SK-N-SH (cell line): ENCODE data around the gene ZNF836. TPM values are rescaled to one million over a fixed set of nuclear protein-coding genes. Genes with fewer than 3 reads are reported as not detected.

Experiments
- CTCF ChIA-PET: fragments of 300-600, 350-600 bp; formaldehyde crosslinking; extraction: SDS; loops from one replicate; lab custom pipeline; 2021; lab: Yijun Ruan, JAX
- POLR2A ChIA-PET: fragments of 350-600 bp; sonication (Branson Sonifier 250); formaldehyde crosslinking; extraction: SDS; loops from one replicate; lab custom pipeline; 2020; ENCODE audit warnings: antibody characterized with exemption, inconsistent platforms; lab: Yijun Ruan, JAX
- DNase-seq: peaks from one replicate; pipeline ENCODE4 v3.0.0; 2012
- H2AFZ ChIP-seq: fragments of 200-600 bp; sonication (generic); 2 replicates; pipeline ENCODE4 v1.8.1; 2016; ENCODE audit warnings: antibody characterized with exemption, mild to moderate bottlenecking, low read depth
- H3F3A ChIP-seq: fragments of 200-600 bp; sonication (generic); replicated peaks from 2 replicates; pipeline ENCODE3; 2016; ENCODE audit warnings: antibody characterized with exemption, mild to moderate bottlenecking; ENCODE audit not compliant: insufficient read depth
- H3K27ac ChIP-seq, 2 experiments: fragments of 200-500 bp in 1 of 2; fragments of 200-600 bp in 1 of 2; sonication (Bioruptor generic) in 1 of 2; sonication (generic), shearing (Covaris generic) in 1 of 2; 2 replicates each; pipeline versions ENCODE4 v1.5.1 to v1.6.1; 2014 to 2016; ENCODE audit warnings: low read depth in 2 of 2, inconsistent platforms in 1 of 2, low read length in 1 of 2, mild to moderate bottlenecking in 1 of 2, mixed read lengths in 1 of 2
- H3K27me3 ChIP-seq: fragments of 200-600 bp; sonication (generic), shearing (Covaris generic); 2 replicates; pipeline ENCODE4 v1.6.1; 2016; ENCODE audit warnings: mixed run types; ENCODE audit not compliant: insufficient read depth
- H3K36me3 ChIP-seq, 2 experiments: fragments of 200-500 bp in 1 of 2; fragments of 200-600 bp in 1 of 2; sonication (Bioruptor generic) in 1 of 2; sonication (generic) in 1 of 2; replicated peaks in 1 of 2; 2 replicates each; pipeline versions ENCODE3 to v1.5.1; 2014 to 2016; ENCODE audit warnings: low read length in 1 of 2, mild to moderate bottlenecking in 1 of 2; ENCODE audit not compliant: insufficient read depth in 2 of 2, control insufficient read depth in 1 of 2
- H3K4me1 ChIP-seq, 2 experiments: fragments of 200-500 bp in 1 of 2; fragments of 200-600 bp in 1 of 2; sonication (Bioruptor generic) in 1 of 2; sonication (generic), shearing (Covaris generic) in 1 of 2; 2 replicates each; pipeline versions ENCODE4 v1.5.1 to v1.6.1; 2014 to 2016; ENCODE audit warnings: low read depth in 1 of 2, low read length in 1 of 2, mixed run types in 1 of 2; ENCODE audit not compliant: insufficient read depth in 2 of 2, control insufficient read depth in 1 of 2
- H3K4me2 ChIP-seq: fragments of 200-600 bp; sonication (generic), shearing (Covaris generic); 2 replicates; pipeline ENCODE4 v1.6.1; 2017; ENCODE audit warnings: mixed run types
- H3K4me3 ChIP-seq, 2 experiments: fragments of 200-500 bp in 1 of 2; fragments of 200-600 bp in 1 of 2; sonication (Bioruptor generic) in 1 of 2; sonication (generic), shearing (Covaris generic) in 1 of 2; 2 replicates each; pipeline versions ENCODE4 v1.5.1 to v1.8.1; 2014 to 2016; ENCODE audit warnings: low read depth in 2 of 2, inconsistent platforms in 1 of 2, low read length in 1 of 2, mild to moderate bottlenecking in 1 of 2, mixed read lengths in 1 of 2, moderate library complexity in 1 of 2
- H3K79me2 ChIP-seq: fragments of 200-600 bp; sonication (generic); 2 replicates; pipeline ENCODE4 v1.8.1; 2017; ENCODE audit warnings: mild to moderate bottlenecking; ENCODE audit not compliant: insufficient read depth
- H3K9ac ChIP-seq: fragments of 200-600 bp; sonication (generic); 2 replicates; pipeline ENCODE4 v1.6.1; 2017; ENCODE audit warnings: mixed run types
- H3K9me2 ChIP-seq: fragments of 200-600 bp; sonication (generic); 2 replicates; pipeline ENCODE4 v1.6.1; 2017; ENCODE audit warnings: mixed run types
- H3K9me3 ChIP-seq: fragments of 200-600 bp; sonication (generic); 2 replicates; pipeline ENCODE4 v1.6.1; 2017; ENCODE audit warnings: mixed run types, mild to moderate bottlenecking, moderate library complexity
- H4K20me1 ChIP-seq: fragments of 200-600 bp; sonication (generic); 2 replicates; pipeline ENCODE4 v1.6.1; 2017; ENCODE audit warnings: mild to moderate bottlenecking, mixed run types; ENCODE audit not compliant: insufficient read depth
- CHD2 ChIP-seq: fragments of 150-350 bp; IDR thresholded peaks from 2 replicates; pipeline ENCODE4 v1.6.1; 2018; ENCODE audit warnings: low read length; ENCODE audit not compliant: partially characterized antibody
- CTCF ChIP-seq: fragments of 200-600 bp; sonication (generic); IDR thresholded peaks from 2 replicates; pipeline ENCODE4 v1.6.1; 2017; ENCODE audit warnings: antibody characterized with exemption, mild to moderate bottlenecking, moderate library complexity
- ELF1 ChIP-seq: IDR thresholded peaks from 2 replicates; pipeline ENCODE4 v1.4.0; 2012
- EP300 ChIP-seq, 2 experiments: IDR thresholded peaks; 2 replicates each; pipeline versions ENCODE4 v1.4.0 to v1.6.1; 2012; ENCODE audit warnings: borderline replicate concordance in 1 of 2, low read depth in 1 of 2, low read length in 1 of 2
- FOSL2 ChIP-seq: IDR thresholded peaks from 2 replicates; pipeline ENCODE4 v1.4.0; 2012; ENCODE audit warnings: low read depth, mild to moderate bottlenecking, moderate library complexity, borderline replicate concordance
- FOXJ3 ChIP-seq: sonication (generic); formaldehyde crosslinking; IDR thresholded peaks from 2 replicates; pipeline ENCODE4 v1.5.1; 2020; ENCODE audit warnings: mild to moderate bottlenecking, missing genetic modification reagents
- FOXM1 ChIP-seq: IDR thresholded peaks from 2 replicates; pipeline ENCODE4 v1.4.0; 2012; ENCODE audit warnings: low read depth, mild to moderate bottlenecking
- GABPA ChIP-seq: IDR thresholded peaks from 2 replicates; pipeline ENCODE4 v1.4.0; 2012; ENCODE audit warnings: low read depth, mild to moderate bottlenecking
- GATA2 ChIP-seq: sonication (generic); formaldehyde crosslinking; IDR thresholded peaks from 2 replicates; pipeline ENCODE4 v1.5.0; 2020; ENCODE audit warnings: mild to moderate bottlenecking, missing genetic modification reagents
- IRF3 ChIP-seq: fragments of 150-350 bp; IDR thresholded peaks from 2 replicates; pipeline ENCODE4 v1.6.1; 2016; ENCODE audit warnings: mild to moderate bottlenecking, low read depth, low read length
- MAX ChIP-seq: IDR thresholded peaks from 2 replicates; pipeline ENCODE4 v1.4.0; 2012; ENCODE audit warnings: low read depth
- MEF2A ChIP-seq: IDR thresholded peaks from 2 replicates; pipeline ENCODE4 v1.4.0; 2012; ENCODE audit warnings: low read depth, borderline replicate concordance
- MXI1 ChIP-seq: IDR thresholded peaks from 2 replicates; pipeline ENCODE4 v1.6.1; 2012; ENCODE audit warnings: mild to moderate bottlenecking, low read depth, low read length, improper control_type of control experiment
- NFIC ChIP-seq: IDR thresholded peaks from 2 replicates; pipeline ENCODE4 v1.4.0; 2012; ENCODE audit warnings: borderline replicate concordance
- POLR2AphosphoS5 ChIP-seq: IDR thresholded peaks from 2 replicates; pipeline ENCODE4 v1.6.1; 2012; ENCODE audit warnings: low read depth, low read length
- REST ChIP-seq: IDR thresholded peaks from 2 replicates; pipeline ENCODE4 v1.6.1; 2012; ENCODE audit warnings: mild to moderate bottlenecking, low read depth, low read length, moderate library complexity
- RXRA ChIP-seq: IDR thresholded peaks from 2 replicates; pipeline ENCODE4 v1.4.0; 2012; ENCODE audit warnings: low read depth, mild to moderate bottlenecking, borderline replicate concordance
- SIN3A ChIP-seq: IDR thresholded peaks from 2 replicates; pipeline ENCODE4 v1.6.1; 2012; ENCODE audit warnings: low read depth, mild to moderate bottlenecking, low read length, moderate library complexity, borderline replicate concordance
- TEAD4 ChIP-seq: IDR thresholded peaks from 2 replicates; pipeline ENCODE4 v1.4.0; 2012; ENCODE audit warnings: mild to moderate bottlenecking, borderline replicate concordance; ENCODE audit not compliant: insufficient read depth
- USF2 ChIP-seq: fragments of 150-350 bp; IDR thresholded peaks from 2 replicates; pipeline ENCODE4 v1.6.1; 2017; ENCODE audit warnings: antibody characterized with exemption, low read length, low read depth, borderline replicate concordance
- ZBTB33 ChIP-seq: IDR thresholded peaks from 2 replicates; pipeline ENCODE4 v1.4.0; 2012; ENCODE audit warnings: low read depth, borderline replicate concordance
- WGBS: methylation state at CpG from one replicate; pipeline ENCODE4 v1.1.6; 2017; ENCODE audit warnings: low lambda C conversion rate; 5-methylcytosine and 5-hydroxymethylcytosine counted together
- polyA plus RNA-seq, 3 experiments: library from polyadenylated mRNA; depleted of rRNA; stranded (reverse); fragments of >200 nt; gene quantifications; 2 replicates each; pipeline ENCODE4 v1.2.3, GENCODE V29; 2012

Gene ZNF836
- polyA plus RNA-seq (2012; rRNA removed): 1.6 and 2.3 TPM in 2 replicates
- polyA plus RNA-seq (2012; cell fraction: cytosol; rRNA removed): 1.3 and 1.9 TPM in 2 replicates
- polyA plus RNA-seq (2012; cell fraction: nucleus; rRNA removed): 7.0 TPM in 2 replicates

- peak; percentile 92 for DNase-seq
- peaks cover 6 to 21% of the 10 kb centered on the region in 2 experiments for H3K36me3 ChIP-seq
- CTCF ChIA-PET: interaction anchor here (2.1 to 2.6 kb wide), 2 partner anchors 18 to 66 kb away, joined by 5 to 7 read pairs; partner anchors contain the start of gene PPP2R1A
- peak within 1 kb of the TSS; percentile 98 for H2AFZ ChIP-seq
- POLR2A ChIA-PET: interaction anchor here (0.6 to 2.0 kb wide), 3 partner anchors 9 to 522 kb away, joined by 3 to 13 read pairs (median 9); partner anchors contain the start of gene PPP2R1A
- H3K9me2 ChIP-seq: no peaks in the 10 kb centered on the region
- WGBS: 6% methylated on average over 37 of the region's 37 CpGs
- no peaks in the 10 kb centered on the region for H3K9me3 ChIP-seq
- peaks cover 0 to 12% of the 10 kb centered on the region in 2 experiments; a peak in 1 of 4 replicates for H3K4me1 ChIP-seq
- H3K4me3 ChIP-seq: peak within 1 kb of the TSS; percentile 72 to 76
- no peaks in the 10 kb centered on the region for H4K20me1 ChIP-seq
- H3K27me3 ChIP-seq: no peaks in the 10 kb centered on the region
- peak within 1 kb of the TSS; percentile 89 for H3K4me2 ChIP-seq
- H3K27ac ChIP-seq: peak within 1 kb of the TSS; percentile 33 to 81; a peak in 3 of 4 replicates
- no peaks in the 10 kb centered on the region for H3F3A ChIP-seq
- H3K79me2 ChIP-seq: no peaks in the 10 kb centered on the region
- H3K9ac ChIP-seq: peak within 1 kb of the TSS; percentile 72
- TF ChIP-seq MAX (no peak), EP300 (IDR thresholded peaks at IDR 0.05; ENCODE audit: borderline replicate concordance in 1 of 2, low read depth in 1 of 2, low read length in 1 of 2) (no peak), MEF2A (no peak), IRF3 (no peak), USF2 (no peak), ZBTB33 (no peak), MXI1 (peak; percentile 53; the same call in 1 of the 2 replicates), NFIC (no peak), REST (peak; percentile 42; the same call in 1 of the 2 replicates), CTCF (no peak), ELF1 (peak; percentile 69), GABPA (peak; percentile 80), FOXM1 (no peak), POLR2AphosphoS5 (peak; percentile 83), SIN3A (no peak; the same call in 1 of the 2 replicates), FOSL2 (no peak), RXRA (no peak), FOXJ3 (CRISPR knock-in tag) (no peak), GATA2 (no peak), TEAD4 (no peak), CHD2 (no peak)
Observed at GRCh38 chr19:52171321-52172169, at the start of gene ZNF836. ZNF836 (minus strand) TSS chr19:52171621; CDS start chr19:52168072, 3,549 bp downstream.
